Measurements from ENCODE around the gene TGFBI.

The TGFBI gene

GRCh38 chr5:136004436-136004835, 24.4 kb upstream of the TGFBI start:
- no peak for DNase-seq

GRCh38 chr5:136005476-136005875, 23.3 kb upstream of the TGFBI start:
- no peak for DNase-seq

GRCh38 chr5:136006164-136006563, 22.6 kb upstream of the TGFBI start:
- no peak for DNase-seq

- DNase-seq: no peak
Measured at GRCh38 chr5:136006761-136007251, 22.0 kb upstream of the TGFBI start.

- no peak for DNase-seq
Measured at GRCh38 chr5:136007271-136007670, 21.5 kb upstream of the TGFBI start.

- DNase-seq: no peak
Measured at GRCh38 chr5:136011414-136012001, 17.3 kb upstream of the TGFBI start.

- DNase-seq: no peak
Measured at GRCh38 chr5:136012041-136012804, 16.6 kb upstream of the TGFBI start.

- no peak for DNase-seq
Measured at GRCh38 chr5:136013559-136013958, 15.2 kb upstream of the TGFBI start.

GRCh38 chr5:136014049-136015002, 14.5 kb upstream of the TGFBI start:
- DNase-seq: no peak

- DNase-seq: no peak
Measured at GRCh38 chr5:136015003-136015375, 13.8 kb upstream of the TGFBI start.

GRCh38 chr5:136015966-136016650, 12.7 kb upstream of the TGFBI start:
- DNase-seq: no peak

GRCh38 chr5:136016945-136017530, 11.8 kb upstream of the TGFBI start:
- DNase-seq: no peak

- DNase-seq: no peak
Measured at GRCh38 chr5:136018814-136019783, 9.7 kb upstream of the TGFBI start.

- no peak for DNase-seq
Measured at GRCh38 chr5:136020001-136020382, 8.8 kb upstream of the TGFBI start.

- peak; percentile 25 for DNase-seq
Measured at GRCh38 chr5:136020383-136021015, 8.3 kb upstream of the TGFBI start.

- no peak for DNase-seq
Measured at GRCh38 chr5:136021016-136021405, 7.8 kb upstream of the TGFBI start.

GRCh38 chr5:136022965-136023364, 5.8 kb upstream of the TGFBI start:
- no peak for DNase-seq

GRCh38 chr5:136023958-136024541, 4.7 kb upstream of the TGFBI start:
- DNase-seq: no peak

- no peak for DNase-seq
Measured at GRCh38 chr5:136025900-136026299, 2.9 kb upstream of the TGFBI start.

- no peak for DNase-seq
Measured at GRCh38 chr5:136026636-136027035, 2.2 kb upstream of the TGFBI start.
